ENCODE results near the gene KCNT2.

The KCNT2 gene

DNA sequence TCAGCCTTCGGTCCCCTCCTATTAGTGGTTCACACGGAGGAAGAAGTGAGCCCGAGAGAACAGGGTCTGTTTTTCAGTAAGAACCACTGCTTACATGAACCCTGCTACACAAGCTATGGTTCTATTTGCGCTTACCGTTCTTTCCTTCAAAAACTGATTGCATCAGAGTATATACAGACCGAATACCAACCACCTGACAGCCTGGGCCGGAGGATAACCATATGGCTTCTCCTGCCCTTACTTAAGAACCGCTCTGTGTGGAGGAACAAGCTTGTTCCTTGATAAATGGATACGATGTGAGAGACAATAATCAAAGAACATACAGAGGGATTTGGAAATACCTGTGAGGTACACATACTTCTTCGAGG, 1.1 kb upstream of the KCNT2 start (continued):
- TF ChIP-seq, protein P1, sequence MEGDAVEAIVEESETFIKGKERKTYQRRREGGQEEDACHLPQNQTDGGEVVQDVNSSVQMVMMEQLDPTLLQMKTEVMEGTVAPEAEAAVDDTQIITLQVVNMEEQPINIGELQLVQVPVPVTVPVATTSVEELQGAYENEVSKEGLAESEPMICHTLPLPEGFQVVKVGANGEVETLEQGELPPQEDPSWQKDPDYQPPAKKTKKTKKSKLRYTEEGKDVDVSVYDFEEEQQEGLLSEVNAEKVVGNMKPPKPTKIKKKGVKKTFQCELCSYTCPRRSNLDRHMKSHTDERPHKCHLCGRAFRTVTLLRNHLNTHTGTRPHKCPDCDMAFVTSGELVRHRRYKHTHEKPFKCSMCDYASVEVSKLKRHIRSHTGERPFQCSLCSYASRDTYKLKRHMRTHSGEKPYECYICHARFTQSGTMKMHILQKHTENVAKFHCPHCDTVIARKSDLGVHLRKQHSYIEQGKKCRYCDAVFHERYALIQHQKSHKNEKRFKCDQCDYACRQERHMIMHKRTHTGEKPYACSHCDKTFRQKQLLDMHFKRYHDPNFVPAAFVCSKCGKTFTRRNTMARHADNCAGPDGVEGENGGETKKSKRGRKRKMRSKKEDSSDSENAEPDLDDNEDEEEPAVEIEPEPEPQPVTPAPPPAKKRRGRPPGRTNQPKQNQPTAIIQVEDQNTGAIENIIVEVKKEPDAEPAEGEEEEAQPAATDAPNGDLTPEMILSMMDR (tag by site-specific recombination; IDR thresholded peaks at IDR 0.05): no peak
- TF ChIP-seq ZFP41 (tag by site-specific recombination; IDR thresholded peaks at IDR 0.05; ENCODE audit: borderline replicate concordance): no peak

DNA sequence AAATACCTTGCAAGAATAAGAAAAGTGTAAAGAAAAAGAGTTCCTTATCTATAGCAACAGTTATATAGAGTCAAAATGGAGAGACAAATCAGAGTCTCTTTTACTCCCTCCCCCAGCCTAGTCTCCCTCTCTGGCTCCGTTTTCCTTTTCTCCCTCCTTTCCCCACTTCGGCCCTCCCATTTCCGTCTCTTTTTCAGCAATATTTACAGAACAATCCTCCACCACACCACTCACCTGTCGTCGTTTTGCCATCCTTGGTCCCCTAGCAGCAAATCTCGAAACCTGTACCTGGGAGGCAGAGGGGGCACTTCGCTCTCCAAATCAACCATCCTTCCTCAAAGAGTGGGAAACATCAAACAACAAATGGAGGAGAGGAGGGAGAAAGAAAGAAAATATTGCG, 259 bp downstream of the KCNT2 start:
- Histone ChIP-seq H3K4me3 (ENCODE audit: low read depth, low read length) (peak overlapping the region; percentile 65), H3K36me3 (ENCODE audit: control insufficient read depth in 2 of 2, insufficient read depth in 1 of 2, low read length in 2 of 2) (no peaks in the 10 kb centered on the region), H3K9me3 (ENCODE audit: control insufficient read depth, insufficient read depth, low read depth, low read length) (no peaks in the 10 kb centered on the region), H3K4me1 (ENCODE audit: control insufficient read depth, insufficient read depth, low read length) (no peaks in the 10 kb centered on the region), H3K27ac (ENCODE audit: extremely low read depth, low read depth, low read length) (no peak overlapping the region)
- TF ChIP-seq ZNF112 (tag by site-specific recombination; IDR thresholded peaks at IDR 0.05) (no peak), ZNF585B (tag by site-specific recombination; IDR thresholded peaks at IDR 0.05) (no peak; the same call in 1 of the 2 replicates), HOXA7 (CRISPR knock-in tag; IDR thresholded peaks at IDR 0.05; ENCODE audit: borderline replicate concordance) (no peak), ZNF174 (tag by site-specific recombination; IDR thresholded peaks at IDR 0.05) (no peak), ZNF426 (tag by site-specific recombination; IDR thresholded peaks at IDR 0.05) (no peak), ZNF274 (IDR thresholded peaks at IDR 0.05; ENCODE audit: low read length) (no peak), ZNF274 (tag by site-specific recombination; IDR thresholded peaks at IDR 0.05; ENCODE audit: borderline replicate concordance) (no peak), MEIS1 (CRISPR knock-in tag; IDR thresholded peaks at IDR 0.05; ENCODE audit: borderline replicate concordance) (no peak)
- TF ChIP-seq, protein P2, sequence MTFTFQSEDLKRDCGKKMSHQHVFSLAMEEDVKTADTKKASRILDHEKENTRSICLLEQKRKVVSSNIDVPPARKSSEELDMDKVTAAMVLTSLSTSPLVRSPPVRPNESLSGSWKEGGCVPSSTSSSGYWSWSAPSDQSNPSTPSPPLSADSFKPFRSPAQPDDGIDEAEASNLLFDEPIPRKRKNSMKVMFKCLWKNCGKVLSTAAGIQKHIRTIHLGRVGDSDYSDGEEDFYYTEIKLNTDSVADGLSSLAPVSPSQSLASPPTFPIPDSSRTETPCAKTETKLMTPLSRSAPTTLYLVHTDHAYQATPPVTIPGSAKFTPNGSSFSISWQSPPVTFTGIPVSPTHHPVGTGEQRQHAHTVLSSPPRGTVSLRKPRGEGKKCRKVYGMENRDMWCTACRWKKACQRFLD (tag by site-specific recombination; IDR thresholded peaks at IDR 0.05): no peak
- POLR2A ChIA-PET: no interaction called here
- CTCF ChIA-PET: no interaction called here

DNA sequence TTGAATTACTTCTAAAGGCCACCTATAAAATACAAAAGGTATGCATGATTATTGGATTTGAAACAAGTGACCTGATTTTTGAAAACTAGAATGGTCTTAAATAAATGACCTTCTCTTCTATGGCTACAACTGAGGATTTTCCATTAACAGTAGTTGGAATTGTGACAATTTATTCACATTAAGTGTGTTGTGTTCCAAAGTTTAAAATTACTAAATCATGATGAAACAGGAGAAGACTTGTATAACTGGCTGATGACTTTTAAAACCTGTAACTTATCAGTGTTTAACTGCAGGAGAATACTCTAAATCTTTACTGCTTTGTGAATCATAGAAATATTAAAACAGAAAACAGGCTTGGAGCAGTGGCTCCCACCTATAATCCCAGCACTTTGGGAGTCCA, 4.6 kb downstream of the KCNT2 start:
- no peak overlapping the region for H3K27ac ChIP-seq (ENCODE audit: extremely low read depth, low read depth, low read length)
- H3K4me3 ChIP-seq (ENCODE audit: low read depth, low read length): no peak overlapping the region
- no peaks in the 10 kb centered on the region for H3K4me1 ChIP-seq (ENCODE audit: control insufficient read depth, insufficient read depth, low read length)
- TF ChIP-seq ZNF548 (tag by site-specific recombination; IDR thresholded peaks at IDR 0.05): no peak
- no peak for TF ChIP-seq ZNF791 (tag by site-specific recombination; IDR thresholded peaks at IDR 0.05)
- TF ChIP-seq ZNF629 (tag by site-specific recombination; IDR thresholded peaks at IDR 0.05): no peak
- TF ChIP-seq ZBTB7A (tag by site-specific recombination; IDR thresholded peaks at IDR 0.05; ENCODE audit: low read depth): no peak
- TF ChIP-seq ZNF510 (tag by site-specific recombination; IDR thresholded peaks at IDR 0.05; ENCODE audit: insufficient replicate concordance): no peak
- TF ChIP-seq ZNF354C (tag by site-specific recombination; IDR thresholded peaks at IDR 0.05; ENCODE audit: borderline replicate concordance, low read depth): no peak
- no peak for TF ChIP-seq ZNF140 (tag by site-specific recombination; IDR thresholded peaks at IDR 0.05)
- TF ChIP-seq MYNN (tag by site-specific recombination; IDR thresholded peaks at IDR 0.05; ENCODE audit: borderline replicate concordance): no peak
- TF ChIP-seq GFI1B (tag by site-specific recombination; IDR thresholded peaks at IDR 0.05): no peak
- no peak for TF ChIP-seq TRIM28 (IDR thresholded peaks at IDR 0.05; ENCODE audit: borderline replicate concordance, low read length)
- TF ChIP-seq, protein P3, sequence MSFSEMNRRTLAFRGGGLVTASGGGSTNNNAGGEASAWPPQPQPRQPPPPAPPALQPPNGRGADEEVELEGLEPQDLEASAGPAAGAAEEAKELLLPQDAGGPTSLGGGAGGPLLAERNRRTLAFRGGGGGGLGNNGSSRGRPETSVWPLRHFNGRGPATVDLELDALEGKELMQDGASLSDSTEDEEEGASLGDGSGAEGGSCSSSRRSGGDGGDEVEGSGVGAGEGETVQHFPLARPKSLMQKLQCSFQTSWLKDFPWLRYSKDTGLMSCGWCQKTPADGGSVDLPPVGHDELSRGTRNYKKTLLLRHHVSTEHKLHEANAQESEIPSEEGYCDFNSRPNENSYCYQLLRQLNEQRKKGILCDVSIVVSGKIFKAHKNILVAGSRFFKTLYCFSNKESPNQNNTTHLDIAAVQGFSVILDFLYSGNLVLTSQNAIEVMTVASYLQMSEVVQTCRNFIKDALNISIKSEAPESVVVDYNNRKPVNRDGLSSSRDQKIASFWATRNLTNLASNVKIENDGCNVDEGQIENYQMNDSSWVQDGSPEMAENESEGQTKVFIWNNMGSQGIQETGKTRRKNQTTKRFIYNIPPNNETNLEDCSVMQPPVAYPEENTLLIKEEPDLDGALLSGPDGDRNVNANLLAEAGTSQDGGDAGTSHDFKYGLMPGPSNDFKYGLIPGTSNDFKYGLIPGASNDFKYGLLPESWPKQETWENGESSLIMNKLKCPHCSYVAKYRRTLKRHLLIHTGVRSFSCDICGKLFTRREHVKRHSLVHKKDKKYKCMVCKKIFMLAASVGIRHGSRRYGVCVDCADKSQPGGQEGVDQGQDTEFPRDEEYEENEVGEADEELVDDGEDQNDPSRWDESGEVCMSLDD (tag by site-specific recombination; IDR thresholded peaks at IDR 0.05): no peak
- no peak for TF ChIP-seq ZNF138 (tag by site-specific recombination; IDR thresholded peaks at IDR 0.05; ENCODE audit: borderline replicate concordance)
- no peak for TF ChIP-seq KLF8 (tag by site-specific recombination; IDR thresholded peaks at IDR 0.05)
- no peak for TF ChIP-seq ZNF23 (tag by site-specific recombination; IDR thresholded peaks at IDR 0.05; ENCODE audit: borderline replicate concordance)
- TF ChIP-seq ZNF585B (tag by site-specific recombination; IDR thresholded peaks at IDR 0.05): no peak
- TF ChIP-seq FEZF1 (tag by site-specific recombination; IDR thresholded peaks at IDR 0.05): no peak
- TF ChIP-seq ZNF830 (tag by site-specific recombination; IDR thresholded peaks at IDR 0.05; ENCODE audit: low read depth): no peak
- no peak for TF ChIP-seq ZBTB8A (tag by site-specific recombination; IDR thresholded peaks at IDR 0.05)
- TF ChIP-seq ZNF514 (tag by site-specific recombination; IDR thresholded peaks at IDR 0.05): no peak
- H3K36me3 ChIP-seq (ENCODE audit: control insufficient read depth in 2 of 2, insufficient read depth in 1 of 2, low read length in 2 of 2): no peaks in the 10 kb centered on the region
- ChIA-PET POLR2A (no interaction called here), CTCF (no interaction called here)
- H3K9me3 ChIP-seq (ENCODE audit: control insufficient read depth, insufficient read depth, low read depth, low read length): no peaks in the 10 kb centered on the region
